ENCODE measurements around the gene SERPING1.

The SERPING1 gene

GRCh38 chr11:57597916-57598830, 688 bp downstream of the SERPING1 start:
- DNase-seq: peak in 13 of 14 donors; percentile 11 to 85 (median 37)

DNA sequence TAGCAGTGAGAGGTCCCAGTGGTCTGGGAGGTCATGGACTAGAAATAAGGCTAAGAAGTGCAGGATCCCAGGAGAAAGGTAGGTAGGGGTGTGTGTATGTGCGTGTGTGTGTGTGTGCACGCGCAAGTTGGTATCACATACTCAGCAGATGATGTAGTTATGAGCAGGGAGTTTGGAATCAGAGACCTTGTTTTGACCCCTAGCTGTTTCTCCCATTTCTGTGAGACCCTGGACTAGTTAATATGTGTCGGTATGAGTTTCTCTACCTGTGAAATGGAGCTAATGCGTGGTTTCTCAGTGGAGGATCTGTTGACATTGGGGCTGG, 1.3 kb downstream of the SERPING1 start:
- DNase-seq: no peak

- DNase-seq: no peak
Observed at GRCh38 chr11:57599381-57599780, 1.9 kb downstream of the SERPING1 start.

- no peak for DNase-seq
Observed at GRCh38 chr11:57601297-57601696, 3.8 kb downstream of the SERPING1 start.

DNA sequence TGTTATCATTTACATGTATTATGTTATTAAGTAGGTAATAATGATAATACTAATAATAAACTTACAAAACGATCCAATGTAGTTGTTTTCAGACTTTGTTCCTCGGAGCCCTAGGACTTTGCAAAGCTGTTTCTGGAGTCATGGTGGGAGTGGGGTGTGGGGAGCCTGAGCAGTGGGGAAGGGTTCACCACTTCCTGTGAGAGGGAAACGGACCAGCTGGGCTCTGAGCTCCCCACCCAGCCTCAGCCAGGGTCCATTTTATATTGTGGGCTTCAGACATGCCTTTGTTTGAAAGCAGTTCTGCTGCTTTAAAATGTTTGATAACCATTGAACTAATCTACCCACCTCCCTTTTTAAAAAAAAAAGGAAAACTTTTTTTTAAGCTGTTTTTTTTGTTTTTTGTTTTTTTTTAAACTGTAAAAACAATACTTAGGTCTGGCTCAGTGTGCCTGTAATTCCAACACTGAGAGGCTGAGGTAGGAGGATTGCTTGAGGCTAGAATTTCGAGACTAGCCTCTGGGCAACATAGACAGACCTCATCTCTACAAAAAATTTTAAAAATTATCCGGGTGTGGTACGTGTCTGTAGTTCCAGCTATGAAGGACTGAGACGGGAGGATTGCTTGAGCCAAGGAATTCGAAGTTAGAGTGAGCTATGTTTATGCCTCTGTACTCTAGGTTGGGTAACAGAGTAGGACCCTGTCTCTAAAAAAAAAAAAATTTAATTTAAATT, 7.0 kb downstream of the SERPING1 start:
- DNase-seq: no peak

- DNase-seq: no peak
Observed at GRCh38 chr11:57605028-57605420, 7.5 kb downstream of the SERPING1 start.

- no peak for DNase-seq
Observed at GRCh38 chr11:57610170-57610569, 12.7 kb downstream of the SERPING1 start.

DNA sequence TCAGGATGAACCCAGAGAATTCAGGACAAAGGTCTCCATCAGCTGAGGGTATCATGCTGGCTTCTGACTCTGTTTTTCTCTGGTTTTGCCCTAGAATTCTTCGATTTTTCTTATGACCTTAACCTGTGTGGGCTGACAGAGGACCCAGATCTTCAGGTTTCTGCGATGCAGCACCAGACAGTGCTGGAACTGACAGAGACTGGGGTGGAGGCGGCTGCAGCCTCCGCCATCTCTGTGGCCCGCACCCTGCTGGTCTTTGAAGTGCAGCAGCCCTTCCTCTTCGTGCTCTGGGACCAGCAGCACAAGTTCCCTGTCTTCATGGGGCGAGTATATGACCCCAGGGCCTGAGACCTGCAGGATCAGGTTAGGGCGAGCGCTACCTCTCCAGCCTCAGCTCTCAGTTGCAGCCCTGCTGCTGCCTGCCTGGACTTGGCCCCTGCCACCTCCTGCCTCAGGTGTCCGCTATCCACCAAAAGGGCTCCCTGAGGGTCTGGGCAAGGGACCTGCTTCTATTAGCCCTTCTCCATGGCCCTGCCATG, 16.8 kb downstream of the SERPING1 start:
- DNase-seq: no peak

DNA sequence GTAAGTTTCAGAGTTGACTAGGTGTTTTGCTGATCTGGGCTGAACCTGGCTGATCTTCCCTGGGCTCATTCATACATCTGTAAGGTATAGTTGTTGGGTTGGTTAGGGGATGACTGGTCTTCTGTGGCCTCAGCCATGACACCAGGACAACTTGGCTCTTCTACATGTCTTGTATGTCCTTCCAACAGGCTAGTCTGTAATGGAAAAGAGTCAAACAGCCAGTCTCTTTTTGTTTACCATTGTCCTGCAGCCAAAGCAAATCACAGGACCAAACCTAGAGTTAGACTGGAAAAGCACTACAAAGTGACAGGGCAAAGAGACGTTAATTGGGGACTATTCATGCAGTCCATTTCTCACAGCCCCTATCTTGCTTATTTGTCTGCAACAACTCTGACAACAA, 17.8 kb downstream of the SERPING1 start:
- DNase-seq: no peak

DNA sequence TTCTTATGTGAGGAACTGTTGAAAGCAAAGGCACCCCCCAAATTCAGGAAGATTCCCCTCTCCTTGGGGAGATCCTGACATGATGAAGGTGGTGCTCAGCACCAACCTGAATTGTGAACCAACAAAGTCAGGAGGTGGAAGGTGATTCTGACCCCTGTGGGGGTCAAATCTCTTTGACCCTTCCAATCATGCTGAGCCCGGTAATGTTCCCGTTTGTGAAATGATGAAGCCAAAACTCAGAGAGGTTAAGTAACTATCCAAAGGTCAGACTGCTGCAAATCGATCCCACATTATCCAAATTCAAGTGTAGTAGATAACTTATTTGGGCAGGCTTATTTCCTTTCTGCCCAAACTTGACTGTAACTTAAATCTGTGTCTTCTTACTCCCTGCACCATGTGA, 19.1 kb downstream of the SERPING1 start:
- no peak for DNase-seq

DNA sequence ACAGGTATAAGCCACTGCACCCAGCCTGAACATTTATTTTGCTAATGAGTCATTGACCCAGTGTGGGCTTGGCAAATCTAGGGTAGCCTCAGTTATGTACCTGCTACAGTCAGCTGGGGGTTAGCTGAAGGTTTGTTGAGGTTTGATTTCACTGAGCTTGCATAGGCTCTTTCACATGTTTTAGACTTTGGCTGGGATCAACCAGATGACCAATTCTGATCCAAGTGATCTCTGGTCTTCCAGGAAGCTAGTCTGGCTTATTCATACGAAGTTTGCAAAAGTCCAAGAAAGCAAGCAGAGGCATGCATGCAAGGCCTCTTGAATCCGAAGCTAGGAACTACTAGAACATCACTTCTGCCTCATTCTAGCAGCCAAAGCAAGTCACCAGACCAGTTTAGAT, 21.0 kb downstream of the SERPING1 start:
- DNase-seq: no peak

DNA sequence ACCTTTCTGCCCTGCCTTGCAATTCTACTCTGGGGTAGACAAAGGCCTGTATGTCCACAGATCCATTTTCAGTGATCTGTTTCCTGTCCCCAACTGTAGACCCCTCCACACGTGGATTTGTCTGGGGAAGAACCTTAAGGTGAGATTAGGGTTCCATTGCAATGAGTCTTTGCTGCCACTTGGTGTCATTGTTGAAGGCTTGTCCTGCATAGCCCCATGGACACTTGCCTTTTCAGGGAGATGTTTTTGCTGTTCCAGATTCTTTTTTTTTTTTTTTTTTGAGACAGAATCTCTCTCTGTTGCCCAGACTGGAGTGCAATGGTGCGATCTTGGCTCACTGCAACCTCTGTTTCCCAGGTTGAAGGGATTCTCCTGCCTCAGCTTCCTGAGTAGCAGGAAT, 21.8 kb downstream of the SERPING1 start:
- no peak for DNase-seq

DNA sequence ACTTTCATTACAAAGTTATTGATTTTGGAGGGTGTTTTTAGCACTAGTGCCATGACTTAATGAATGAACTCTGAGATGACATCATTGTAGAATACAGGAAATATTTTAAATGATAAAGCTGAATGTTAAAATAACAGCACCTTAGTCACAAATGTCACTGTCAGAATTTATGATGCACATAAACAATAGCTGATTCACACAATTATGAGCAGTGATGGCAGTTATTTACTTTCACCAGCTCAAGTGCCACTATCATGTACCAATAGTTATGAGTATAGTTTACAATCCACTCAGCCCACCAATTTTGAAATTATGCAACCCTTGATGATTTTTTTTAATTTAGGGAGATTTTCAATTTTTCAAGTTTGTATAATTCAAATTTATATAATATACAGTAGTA, 23.0 kb downstream of the SERPING1 start:
- DNase-seq: no peak

DNA sequence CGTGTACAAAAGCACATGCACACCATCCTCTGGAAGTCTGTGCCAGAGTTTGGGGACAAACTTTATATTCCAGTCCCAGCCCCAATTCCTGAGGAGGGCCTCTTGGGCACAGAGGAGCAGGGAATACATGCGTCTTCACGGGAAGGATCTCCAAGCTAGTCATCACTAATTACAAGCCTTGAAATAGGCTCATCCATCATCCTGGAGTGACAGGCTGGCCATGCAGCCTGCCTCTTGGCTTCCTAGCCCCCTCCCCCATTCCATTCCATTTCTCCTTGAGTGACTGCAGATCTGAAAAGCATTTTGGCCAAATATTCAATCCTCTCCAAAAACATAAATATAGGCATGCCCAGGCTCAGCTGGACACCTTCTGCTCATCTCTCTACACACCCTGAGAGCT, 24.8 kb downstream of the SERPING1 start:
- DNase-seq: no peak

GRCh38 chr11:57624864-57625263, 27.4 kb downstream of the SERPING1 start:
- DNase-seq: no peak

DNA sequence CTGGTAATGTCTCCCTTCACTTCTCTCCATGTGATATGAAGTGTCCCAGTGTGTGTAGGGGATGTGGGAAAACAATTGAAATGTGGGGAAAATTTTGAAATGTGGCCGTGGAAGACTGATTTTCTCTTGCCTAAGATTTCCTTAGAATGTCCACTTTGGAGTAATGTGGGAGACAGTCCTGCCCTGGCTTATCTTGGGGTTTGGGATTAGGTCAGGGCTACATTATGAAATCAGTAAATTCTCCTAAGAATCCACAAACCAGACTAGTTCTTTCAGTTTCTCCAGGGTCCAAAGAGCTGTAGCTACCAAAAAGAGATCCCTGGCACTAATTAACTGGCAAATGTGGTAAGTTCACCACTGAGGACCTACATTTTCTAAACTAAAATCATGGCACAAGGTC, 29.4 kb downstream of the SERPING1 start:
- DNase-seq: no peak

GRCh38 chr11:57630171-57630570, 32.7 kb downstream of the SERPING1 start:
- DNase-seq: no peak

DNA sequence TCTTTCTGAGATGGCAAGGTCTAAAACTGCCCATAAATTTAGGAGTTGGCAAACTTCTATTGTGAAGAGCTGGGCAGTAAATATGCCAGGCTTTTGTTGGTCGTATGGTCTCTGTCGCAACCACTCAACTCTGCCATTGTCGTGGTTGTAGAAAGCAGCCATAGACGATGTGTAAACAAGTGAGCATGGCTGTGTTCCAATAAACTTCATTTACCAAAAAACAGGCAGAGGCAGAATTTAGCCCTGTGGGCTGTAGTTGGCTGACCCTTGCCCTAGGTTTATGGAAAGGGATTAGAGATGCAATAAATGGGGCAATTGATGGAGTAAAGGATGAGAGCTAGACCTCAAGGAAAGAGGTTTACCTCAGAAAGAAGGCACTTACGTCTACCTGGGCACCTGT, 34.6 kb downstream of the SERPING1 start:
- DNase-seq: no peak

DNA sequence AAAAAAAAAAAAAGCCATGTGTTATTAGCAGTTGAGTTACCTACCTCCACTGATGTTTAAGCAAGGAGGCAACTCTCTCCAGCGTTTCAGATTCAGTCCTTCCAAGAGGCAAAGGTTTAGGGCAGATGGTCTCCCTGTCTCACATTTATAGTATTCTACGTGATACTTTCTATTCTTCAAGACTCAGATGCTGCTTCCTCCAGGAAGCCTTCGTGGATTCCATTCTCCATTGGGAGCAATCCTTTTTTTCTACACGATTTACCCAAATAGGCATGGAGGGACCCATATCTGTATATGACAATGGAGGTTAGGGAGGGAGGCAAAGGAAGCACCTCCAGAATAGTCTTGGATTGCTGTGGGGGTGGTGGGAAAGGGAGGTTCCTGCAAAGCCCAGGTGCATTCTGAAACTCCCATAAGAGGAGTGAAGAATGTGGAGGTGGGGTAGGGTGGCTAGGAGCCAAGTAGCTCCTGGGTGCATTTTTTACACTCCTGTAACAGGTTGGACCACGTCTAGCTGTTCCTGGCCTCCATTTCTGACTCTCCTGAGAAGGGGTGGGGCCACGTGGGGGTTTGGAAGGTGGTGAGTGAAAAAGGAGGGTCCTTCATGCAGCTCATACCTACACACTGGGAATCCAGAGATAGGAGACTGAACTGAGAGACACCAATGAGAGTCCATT, 36.0 kb downstream of the SERPING1 start:
- no peak for DNase-seq

DNA sequence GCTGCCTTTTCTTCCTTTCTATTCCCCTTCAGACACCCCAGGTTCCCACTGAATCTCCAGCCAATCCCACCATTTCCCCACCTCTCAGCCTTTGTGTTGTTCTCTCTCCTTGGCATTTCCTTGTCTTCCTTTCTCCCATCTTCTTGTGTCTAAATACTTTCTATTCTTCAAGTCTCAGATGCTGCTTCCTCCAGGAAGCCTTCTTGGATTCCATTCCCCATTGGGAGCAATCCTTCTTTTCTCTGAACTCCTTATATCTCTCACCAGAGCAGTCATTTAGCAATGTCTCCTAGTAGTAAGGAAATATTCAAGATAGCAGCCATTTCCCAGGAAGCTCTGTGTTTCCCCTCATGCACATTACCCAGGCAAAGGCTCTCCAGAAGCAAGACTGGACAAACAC, 36.8 kb downstream of the SERPING1 start:
- no peak for DNase-seq

DNA sequence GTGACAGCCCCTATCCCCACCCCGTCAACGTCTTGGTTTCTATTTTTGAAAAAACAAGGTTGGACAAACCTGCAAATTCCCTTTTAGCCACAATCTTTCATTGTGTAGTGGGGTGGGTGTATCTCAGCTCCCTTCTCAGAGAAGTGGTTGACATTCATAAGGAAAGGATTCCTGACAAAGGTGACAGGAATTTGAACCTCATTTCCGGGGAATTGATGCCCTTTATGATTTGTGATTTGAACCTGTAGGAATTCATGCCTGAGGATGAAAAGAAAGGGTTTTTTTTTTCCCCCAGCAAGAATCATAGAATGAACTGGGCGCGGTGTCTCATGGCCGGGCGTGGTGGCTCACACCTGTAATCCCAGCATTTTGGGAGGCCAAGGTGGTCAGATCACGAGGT, 37.8 kb downstream of the SERPING1 start:
- no peak for DNase-seq

DNA sequence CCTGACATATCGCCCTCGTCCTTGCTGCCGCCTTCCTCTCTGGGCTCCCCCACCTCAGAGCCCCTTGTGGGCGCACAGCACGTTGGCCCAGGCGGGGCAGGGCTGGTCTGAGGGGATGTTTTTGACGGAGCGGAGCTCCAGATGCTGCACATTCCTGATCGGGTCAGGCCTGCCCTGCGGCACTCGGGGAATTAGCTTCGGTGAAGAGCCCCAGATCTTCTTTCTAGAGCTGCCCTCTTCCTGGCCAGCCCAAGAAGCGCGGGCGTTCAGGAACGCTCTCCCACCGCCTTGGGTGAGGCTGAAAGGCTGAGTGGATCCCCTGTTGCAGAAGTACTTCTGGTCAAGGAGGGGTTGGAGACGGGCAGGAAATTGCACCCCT, 40.1 kb downstream of the SERPING1 start:
- DNase-seq: no peak
